Cardiac muscle cell (in vitro differentiated cells and primary cell): ENCODE results near the gene SP7. TPM values are rescaled to one million over a fixed set of nuclear protein-coding genes. Genes with fewer than 3 reads are reported as not detected.
A peak's percentile ranks its signal among the peaks of the same experiment; 100 is the strongest.
"Not testable (repeated sequence)": the region's sequence is repeated elsewhere in the genome, so short reads cannot be mapped to it uniquely, and the experiment has no call there.

Source experiments
- DNase-seq, 2 donors: peaks; one replicate each; pipeline versions ENCODE4 v3.0.0 to v3.0.0-alpha.2; 2010 to 2017; ENCODE audit warnings: low read depth in 1 of 2, low spot score in 1 of 2
- H3K27ac ChIP-seq: fragments of 200-600 bp; sonication (generic); 2 replicates; pipeline ENCODE4 v1.5.1; 2016
- H3K27me3 ChIP-seq: fragments of 200-600 bp; sonication (generic); 2 replicates; pipeline ENCODE4 v1.6.0; 2016; ENCODE audit warnings: control low read depth
- H3K36me3 ChIP-seq: fragments of 200-600 bp; sonication (generic); 2 replicates; pipeline ENCODE4 v1.5.1; 2016; ENCODE audit warnings: control low read depth
- H3K4me1 ChIP-seq: fragments of 200-600 bp; sonication (generic); 2 replicates; pipeline ENCODE4 v1.8.1; 2017; ENCODE audit warnings: low read depth, mild to moderate bottlenecking, mixed run types
- H3K4me3 ChIP-seq: fragments of 200-600 bp; sonication (generic); 2 replicates; pipeline ENCODE4 v1.5.1; 2016; ENCODE audit warnings: mild to moderate bottlenecking
- H3K9me3 ChIP-seq: fragments of 200-600 bp; sonication (generic); 2 replicates; pipeline ENCODE4 v1.5.1; 2017; ENCODE audit warnings: low read depth, mild to moderate bottlenecking, control low read depth
- CTCF ChIP-seq: IDR thresholded peaks from 2 replicates; pipeline ENCODE4 v1.5.1; 2012; ENCODE audit warnings: low read depth, mild to moderate bottlenecking, low read length
- polyA plus RNA-seq: library from polyadenylated mRNA; unstranded; fragments of >200 nt; fragmentation: Nextera tagmentation; extraction: Ambion mirVana; gene quantifications from 2 replicates; pipeline ENCODE4 v1.2.1, GENCODE V29; 2016
- total RNA-seq: library from RNA; depleted of rRNA; stranded (reverse); fragments of >200 nt; gene quantifications from 2 replicates; pipeline ENCODE4 v1.2.3, GENCODE V29; 2016

SP7 gene
- total and polyA plus RNA-seq, 2 experiments from 2014 or later: 0.39 to 0.45 TPM

- no peaks in the 10 kb centered on the region for H3K27me3 ChIP-seq
- no peak overlapping the region for H3K4me3 ChIP-seq
- H3K9me3 ChIP-seq: no peaks in the 10 kb centered on the region
- H3K4me1 ChIP-seq: peaks cover 3% of the 10 kb centered on the region
- peak in 1 of 2 donors; percentile 72 for DNase-seq
- TF ChIP-seq CTCF: no peak
- no peak overlapping the region for H3K27ac ChIP-seq
- no peaks in the 10 kb centered on the region for H3K36me3 ChIP-seq
These were observed 29.2 kb upstream of the SP7 start for GRCh38 chr12:53365245-53365904.

GRCh38 chr12:53361638-53362037 is 25.5 kb upstream of the SP7 start:
- not testable (repeated sequence) for H3K4me3 ChIP-seq, H3K9me3 ChIP-seq, H3K36me3 ChIP-seq, H3K4me1 ChIP-seq, H3K27ac ChIP-seq, DNase-seq, H3K27me3 ChIP-seq

- TF ChIP-seq CTCF: no peak
- DNase-seq: no peak
These were observed 22.8 kb upstream of the SP7 start for GRCh38 chr12:53358836-53359419.

GRCh38 chr12:53355121-53355520 is 19.0 kb upstream of the SP7 start:
- no peaks in the 10 kb centered on the region for H3K9me3 ChIP-seq
- H3K27ac ChIP-seq: no peak overlapping the region
- H3K4me1 ChIP-seq: no peaks in the 10 kb centered on the region
- H3K27me3 ChIP-seq: no peaks in the 10 kb centered on the region
- no peaks in the 10 kb centered on the region for H3K36me3 ChIP-seq
- H3K4me3 ChIP-seq: no peak overlapping the region
- no peak for TF ChIP-seq CTCF
- DNase-seq: no peak

More at GRCh38 chr12:53358836-53359419, 22.8 kb upstream of the SP7 start:
- Histone ChIP-seq H3K27me3 (no peaks in the 10 kb centered on the region), H3K4me1 (no peaks in the 10 kb centered on the region), H3K4me3 (no peak overlapping the region), H3K27ac (no peak overlapping the region), H3K9me3 (no peaks in the 10 kb centered on the region), H3K36me3 (no peaks in the 10 kb centered on the region)

GRCh38 chr12:53353257-53353655 is 17.1 kb upstream of the SP7 start:
- Histone ChIP-seq H3K36me3 (no peaks in the 10 kb centered on the region), H3K9me3 (no peaks in the 10 kb centered on the region), H3K27ac (no peak overlapping the region), H3K4me3 (no peak overlapping the region), H3K4me1 (no peaks in the 10 kb centered on the region), H3K27me3 (no peaks in the 10 kb centered on the region)
- no peak for DNase-seq
- no peak for TF ChIP-seq CTCF
